ENCODE results near the gene TMCO4. TPM values are rescaled to one million over a fixed set of nuclear protein-coding genes. Genes with fewer than 3 reads are reported as not detected.

Gene TMCO4
- total and polyA plus RNA-seq, 2 donors (not counting 1 experiment from before 2014, with no cell fraction given) = 12.5 to 24.3 TPM

DNA sequence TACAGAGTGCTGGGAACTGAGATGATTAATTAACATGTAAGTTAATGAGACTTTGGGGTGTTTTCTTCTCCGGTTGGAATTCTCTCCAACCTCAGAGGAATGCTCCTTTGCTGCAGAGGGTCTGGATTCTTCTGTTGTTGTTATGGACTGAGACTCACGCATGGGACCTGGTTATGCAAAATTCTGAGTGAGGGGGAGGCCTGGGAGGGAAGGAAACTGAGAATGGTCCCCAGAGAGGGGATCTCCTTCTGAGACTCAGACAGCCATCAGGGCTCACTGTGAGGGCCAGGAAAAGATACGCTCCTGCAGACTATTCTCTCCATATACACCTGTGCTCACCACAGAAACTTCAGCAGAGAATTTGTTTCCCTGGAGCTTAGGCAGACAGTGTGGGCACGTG, 78.7 kb downstream of the TMCO4 start:
- Histone ChIP-seq H4K20me1 (ENCODE audit: control insufficient read depth, extremely low read depth, insufficient read depth, low read length) (no peaks in the 10 kb centered on the region), H3K27me3 (ENCODE audit: control insufficient read depth, insufficient read depth, low read length) (no peaks in the 10 kb centered on the region), H2AFZ (ENCODE audit: low read length) (no peak overlapping the region), H3K9ac (ENCODE audit: insufficient read depth, low read length) (no peak overlapping the region), H3K27ac (ENCODE audit: insufficient read depth, low read length) (no peak overlapping the region), H3K79me2 (ENCODE audit: control insufficient read depth, insufficient read depth, low read length) (no peaks in the 10 kb centered on the region), H3K9me3 (ENCODE audit: control insufficient read depth, insufficient read depth, low read depth, low read length) (no peaks in the 10 kb centered on the region), H3K4me3 (replicated peaks in 1 of 4; ENCODE audit: control extremely low read depth in 1 of 4, insufficient read depth in 1 of 4, low read depth in 3 of 4, low read length in 4 of 4) (no peak overlapping the region), H3K4me1 (ENCODE audit: control insufficient read depth, extremely low read depth, insufficient read depth, low read length) (no peaks in the 10 kb centered on the region), H3K36me3 (ENCODE audit: control insufficient read depth, insufficient read depth, low read length) (no peaks in the 10 kb centered on the region), H3K4me2 (ENCODE audit: extremely low read depth, insufficient read depth, low read length) (no peak overlapping the region)
- DNase-seq (ENCODE audit: low read depth in 2 of 2) = peak in 1 of 2 donors; percentile 22
- TF ChIP-seq EZH2 (IDR thresholded peaks at IDR 0.05; ENCODE audit: low read length, missing control alignments) = no peak
- TF ChIP-seq, protein P1, sequence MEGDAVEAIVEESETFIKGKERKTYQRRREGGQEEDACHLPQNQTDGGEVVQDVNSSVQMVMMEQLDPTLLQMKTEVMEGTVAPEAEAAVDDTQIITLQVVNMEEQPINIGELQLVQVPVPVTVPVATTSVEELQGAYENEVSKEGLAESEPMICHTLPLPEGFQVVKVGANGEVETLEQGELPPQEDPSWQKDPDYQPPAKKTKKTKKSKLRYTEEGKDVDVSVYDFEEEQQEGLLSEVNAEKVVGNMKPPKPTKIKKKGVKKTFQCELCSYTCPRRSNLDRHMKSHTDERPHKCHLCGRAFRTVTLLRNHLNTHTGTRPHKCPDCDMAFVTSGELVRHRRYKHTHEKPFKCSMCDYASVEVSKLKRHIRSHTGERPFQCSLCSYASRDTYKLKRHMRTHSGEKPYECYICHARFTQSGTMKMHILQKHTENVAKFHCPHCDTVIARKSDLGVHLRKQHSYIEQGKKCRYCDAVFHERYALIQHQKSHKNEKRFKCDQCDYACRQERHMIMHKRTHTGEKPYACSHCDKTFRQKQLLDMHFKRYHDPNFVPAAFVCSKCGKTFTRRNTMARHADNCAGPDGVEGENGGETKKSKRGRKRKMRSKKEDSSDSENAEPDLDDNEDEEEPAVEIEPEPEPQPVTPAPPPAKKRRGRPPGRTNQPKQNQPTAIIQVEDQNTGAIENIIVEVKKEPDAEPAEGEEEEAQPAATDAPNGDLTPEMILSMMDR (conservative IDR thresholded peaks at IDR 0.05 in 1 of 2, IDR thresholded peaks at IDR 0.05 in 1 of 2; ENCODE audit: low read depth in 1 of 2, low read length in 2 of 2) = no peak

- Histone ChIP-seq H3K27ac (ENCODE audit: insufficient read depth, low read length) (no peak overlapping the region), H3K9me3 (ENCODE audit: control insufficient read depth, insufficient read depth, low read depth, low read length) (no peaks in the 10 kb centered on the region), H3K27me3 (ENCODE audit: control insufficient read depth, insufficient read depth, low read length) (no peaks in the 10 kb centered on the region), H4K20me1 (ENCODE audit: control insufficient read depth, extremely low read depth, insufficient read depth, low read length) (no peaks in the 10 kb centered on the region), H3K4me2 (ENCODE audit: extremely low read depth, insufficient read depth, low read length) (no peak overlapping the region), H2AFZ (ENCODE audit: low read length) (no peak overlapping the region), H3K4me3 (replicated peaks in 1 of 4; ENCODE audit: control extremely low read depth in 1 of 4, insufficient read depth in 1 of 4, low read depth in 3 of 4, low read length in 4 of 4) (no peak overlapping the region), H3K4me1 (ENCODE audit: control insufficient read depth, extremely low read depth, insufficient read depth, low read length) (no peaks in the 10 kb centered on the region), H3K79me2 (ENCODE audit: control insufficient read depth, insufficient read depth, low read length) (no peaks in the 10 kb centered on the region), H3K9ac (ENCODE audit: insufficient read depth, low read length) (no peak overlapping the region), H3K36me3 (ENCODE audit: control insufficient read depth, insufficient read depth, low read length) (no peaks in the 10 kb centered on the region)
- no peak for DNase-seq (ENCODE audit: low read depth in 2 of 2)
- TF ChIP-seq EZH2 (IDR thresholded peaks at IDR 0.05; ENCODE audit: low read length, missing control alignments) = no peak
- TF ChIP-seq, protein P1 (conservative IDR thresholded peaks at IDR 0.05 in 1 of 2, IDR thresholded peaks at IDR 0.05 in 1 of 2; ENCODE audit: low read depth in 1 of 2, low read length in 2 of 2) = no peak
These were observed 79.5 kb downstream of the TMCO4 start for GRCh38 chr1:19720174-19720573.

DNA sequence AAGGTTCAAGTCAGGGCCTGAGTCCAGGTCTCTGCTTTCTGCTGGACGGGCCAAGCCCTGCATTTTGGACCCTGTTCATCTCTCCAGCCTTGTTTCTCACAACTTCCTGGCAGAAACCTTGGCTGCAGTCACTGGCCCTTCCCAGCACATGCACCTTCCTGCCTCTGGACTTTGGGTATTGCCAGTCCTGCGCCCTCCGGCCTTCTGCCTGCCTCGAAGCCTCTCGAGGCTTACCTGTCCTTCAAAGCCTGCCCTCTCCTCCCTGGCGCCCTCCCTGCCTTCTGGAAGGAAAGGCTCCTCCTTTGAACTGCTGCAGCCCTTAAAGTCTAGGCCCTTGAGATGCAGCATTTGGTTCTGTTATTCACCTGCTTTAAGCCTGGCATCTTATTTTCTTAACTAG, 82.2 kb downstream of the TMCO4 start:
- Histone ChIP-seq H3K9ac (ENCODE audit: insufficient read depth, low read length) (no peak overlapping the region), H3K36me3 (ENCODE audit: control insufficient read depth, insufficient read depth, low read length) (no peaks in the 10 kb centered on the region), H3K4me2 (ENCODE audit: extremely low read depth, insufficient read depth, low read length) (no peak overlapping the region), H4K20me1 (ENCODE audit: control insufficient read depth, extremely low read depth, insufficient read depth, low read length) (no peaks in the 10 kb centered on the region), H3K4me3 (replicated peaks in 1 of 4; ENCODE audit: control extremely low read depth in 1 of 4, insufficient read depth in 1 of 4, low read depth in 3 of 4, low read length in 4 of 4) (no peak overlapping the region), H3K27me3 (ENCODE audit: control insufficient read depth, insufficient read depth, low read length) (no peaks in the 10 kb centered on the region), H3K4me1 (ENCODE audit: control insufficient read depth, extremely low read depth, insufficient read depth, low read length) (no peaks in the 10 kb centered on the region), H3K79me2 (ENCODE audit: control insufficient read depth, insufficient read depth, low read length) (no peaks in the 10 kb centered on the region), H2AFZ (ENCODE audit: low read length) (no peak overlapping the region), H3K27ac (ENCODE audit: insufficient read depth, low read length) (no peak overlapping the region), H3K9me3 (ENCODE audit: control insufficient read depth, insufficient read depth, low read depth, low read length) (no peaks in the 10 kb centered on the region)
- TF ChIP-seq, protein P1 (conservative IDR thresholded peaks at IDR 0.05 in 1 of 2, IDR thresholded peaks at IDR 0.05 in 1 of 2; ENCODE audit: low read depth in 1 of 2, low read length in 2 of 2) = no peak
- TF ChIP-seq EZH2 (IDR thresholded peaks at IDR 0.05; ENCODE audit: low read length, missing control alignments) = no peak
- DNase-seq (ENCODE audit: low read depth in 2 of 2) = no peak

All from fibroblast of lung (primary cell).